IMR-90 (cell line): ENCODE measurements around the gene DYNC2H1. TPM values are rescaled to one million over a fixed set of nuclear protein-coding genes. Genes with fewer than 3 reads are reported as not detected.

ENCODE experiments used
- ATAC-seq: fragments of 200-7000 bp; cut with Tn5 transposase; 2 replicates; pipeline ENCODE4 v1.9.1; 2020; ENCODE audit warnings: low read depth, mild to moderate bottlenecking, moderate library complexity
- BruUV-seq: library from RNA; stranded (reverse); fragments of 400-500 nt; replicated peaks from 2 replicates; lab custom pipeline; 2021; lab: Mats Ljungman, UMichigan
- CTCF ChIA-PET: fragments of 300-600 bp; formaldehyde crosslinking; extraction: SDS; loops from one replicate; lab custom pipeline; 2021; ENCODE audit warnings: antibody characterized with exemption; lab: Yijun Ruan, JAX
- POLR2A ChIA-PET: fragments of 300-600 bp; sonication (Branson Sonifier 250); formaldehyde crosslinking; loops from one replicate; lab custom pipeline; 2022; ENCODE audit warnings: antibody characterized with exemption; ENCODE audit not compliant: unreplicated experiment; lab: Charles Lee
- DNase-seq: peaks from one replicate; pipeline ENCODE4 v3.0.0; 2013
- H2AFZ ChIP-seq: replicated peaks from 2 replicates; pipeline ENCODE3; 2013; ENCODE audit warnings: low read length, mild to moderate bottlenecking; ENCODE audit not compliant: poor library complexity
- H2AK5ac ChIP-seq: 2 replicates; pipeline ENCODE4 v1.6.1; 2013; ENCODE audit warnings: low read depth, low read length, inconsistent platforms
- H2AK9ac ChIP-seq: replicated peaks from 2 replicates; pipeline ENCODE3; 2013; ENCODE audit warnings: mild to moderate bottlenecking, low read depth, low read length, moderate library complexity; ENCODE audit not compliant: poor library complexity
- H2BK120ac ChIP-seq: 2 replicates; pipeline ENCODE4 v1.6.1; 2013; ENCODE audit warnings: low read depth, low read length, inconsistent platforms
- H2BK15ac ChIP-seq: 3 replicates; pipeline ENCODE4 v1.6.1; 2013; ENCODE audit warnings: low read depth, low read length, inconsistent platforms
- H2BK20ac ChIP-seq: 2 replicates; pipeline ENCODE4 v1.6.1; 2013; ENCODE audit warnings: low read depth, mild to moderate bottlenecking, inconsistent platforms, low read length, moderate library complexity
- H2BK5ac ChIP-seq: 2 replicates; pipeline ENCODE4 v1.6.1; 2013; ENCODE audit warnings: mild to moderate bottlenecking, low read depth, low read length, inconsistent platforms; ENCODE audit not compliant: poor library complexity, severe bottlenecking
- H3K14ac ChIP-seq: replicated peaks from 2 replicates; pipeline ENCODE4 v1.6.1; 2013; ENCODE audit warnings: low read depth, low read length, inconsistent platforms
- H3K18ac ChIP-seq: 2 replicates; pipeline ENCODE4 v1.6.1; 2013; ENCODE audit warnings: low read depth, low read length, control low read depth
- H3K23ac ChIP-seq: 2 replicates; pipeline ENCODE4 v1.6.1; 2013; ENCODE audit warnings: low read depth, low read length, inconsistent platforms
- H3K27ac ChIP-seq: 2 replicates; pipeline ENCODE4 v1.5.1; 2013; ENCODE audit warnings: mild to moderate bottlenecking, control low read depth, low read length; ENCODE audit not compliant: insufficient read depth
- H3K27me3 ChIP-seq: 2 replicates; pipeline ENCODE4 v1.6.1; 2013; ENCODE audit warnings: low read length; ENCODE audit not compliant: control insufficient read depth, insufficient read depth
- H3K36me3 ChIP-seq: 2 replicates; pipeline ENCODE4 v1.6.1; 2013; ENCODE audit warnings: low read length, mixed read lengths; ENCODE audit not compliant: control insufficient read depth, insufficient read depth
- H3K4ac ChIP-seq: 2 replicates; pipeline ENCODE4 v1.6.1; 2013; ENCODE audit warnings: low read depth, low read length, inconsistent platforms
- H3K4me1 ChIP-seq: 2 replicates; pipeline ENCODE4 v1.6.1; 2013; ENCODE audit warnings: low read length, mixed read lengths; ENCODE audit not compliant: control insufficient read depth, insufficient read depth
- H3K4me2 ChIP-seq: 2 replicates; pipeline ENCODE4 v1.6.1; 2013; ENCODE audit warnings: low read depth, mild to moderate bottlenecking, control low read depth, low read length, moderate library complexity
- H3K4me3 ChIP-seq: 2 replicates; pipeline ENCODE4 v1.5.1; 2013; ENCODE audit warnings: low read depth, mild to moderate bottlenecking, control low read depth, low read length, moderate library complexity; ENCODE audit not compliant: insufficient read depth
- H3K56ac ChIP-seq: 2 replicates; pipeline ENCODE4 v1.6.1; 2013; ENCODE audit warnings: low read length, inconsistent platforms; ENCODE audit not compliant: insufficient read depth; ENCODE audit errors: extremely low read depth
- H3K79me1 ChIP-seq, 2 experiments: 2 replicates each; pipeline ENCODE4 v1.6.1; 2013; ENCODE audit warnings: low read length in 2 of 2, inconsistent platforms in 1 of 2, low read depth in 1 of 2
- H3K9ac ChIP-seq: 2 replicates; pipeline ENCODE4 v1.6.1; 2013; ENCODE audit warnings: low read depth, low read length, control low read depth
- H3K9me1 ChIP-seq: 2 replicates; pipeline ENCODE4 v1.6.1; 2013; ENCODE audit warnings: low read length, inconsistent platforms; ENCODE audit not compliant: insufficient read depth
- H3K9me3 ChIP-seq: 2 replicates; pipeline ENCODE4 v1.6.1; 2013; ENCODE audit warnings: low read length; ENCODE audit not compliant: control insufficient read depth, insufficient read depth
- H4K20me1 ChIP-seq: 2 replicates; pipeline ENCODE4 v1.6.1; 2013; ENCODE audit warnings: low read length, inconsistent platforms; ENCODE audit not compliant: insufficient read depth
- H4K5ac ChIP-seq: 2 replicates; pipeline ENCODE4 v1.6.1; 2013; ENCODE audit warnings: mild to moderate bottlenecking, low read depth, low read length, control low read depth
- H4K8ac ChIP-seq, 2 experiments: 2 replicates each; pipeline ENCODE4 v1.6.1; 2013; ENCODE audit warnings: low read depth in 2 of 2, low read length in 2 of 2, control low read depth in 1 of 2, inconsistent platforms in 1 of 2
- H4K91ac ChIP-seq: 2 replicates; pipeline ENCODE4 v1.6.1; 2013; ENCODE audit warnings: low read depth, low read length, inconsistent platforms; ENCODE audit not compliant: insufficient read depth
- BHLHE40 ChIP-seq: fragments of 150-350 bp; IDR thresholded peaks from 2 replicates; pipeline ENCODE4 v1.6.1; 2016; ENCODE audit warnings: mild to moderate bottlenecking, low read depth, low read length
- CEBPB ChIP-seq: IDR thresholded peaks from 2 replicates; pipeline ENCODE4 v1.6.1; 2012; ENCODE audit warnings: low read depth, low read length, improper control_type of control experiment
- CHD1 ChIP-seq: IDR thresholded peaks from 2 replicates; pipeline ENCODE4 v1.6.1; 2012; ENCODE audit warnings: low read depth, low read length, improper control_type of control experiment
- FOS ChIP-seq: fragments of 150-350 bp; IDR thresholded peaks from 2 replicates; pipeline ENCODE4 v1.6.1; 2016; ENCODE audit warnings: low read depth, low read length
- MAFK ChIP-seq: IDR thresholded peaks from 2 replicates; pipeline ENCODE4 v1.6.1; 2012; ENCODE audit warnings: low read depth, low read length, improper control_type of control experiment
- MAZ ChIP-seq: IDR thresholded peaks from 2 replicates; pipeline ENCODE4 v1.6.1; 2012; ENCODE audit warnings: low read depth, mild to moderate bottlenecking, low read length, improper control_type of control experiment, moderate library complexity, borderline replicate concordance
- MXI1 ChIP-seq: IDR thresholded peaks from 2 replicates; pipeline ENCODE4 v1.6.1; 2012; ENCODE audit warnings: low read depth, mild to moderate bottlenecking, low read length, moderate library complexity, borderline replicate concordance
- NFE2L2 ChIP-seq: fragments of 150-350 bp; IDR thresholded peaks from 2 replicates; pipeline ENCODE4 v1.6.1; 2016; ENCODE audit warnings: low read depth, mild to moderate bottlenecking, low read length
- POLR2A ChIP-seq: IDR thresholded peaks from 2 replicates; pipeline ENCODE4 v1.6.1; 2012; ENCODE audit warnings: mild to moderate bottlenecking, low read depth, low read length
- RAD21 ChIP-seq: IDR thresholded peaks from 2 replicates; pipeline ENCODE4 v1.6.1; 2012; ENCODE audit warnings: low read length, improper control_type of control experiment
- RCOR1 ChIP-seq: IDR thresholded peaks from 2 replicates; pipeline ENCODE4 v1.6.1; 2012; ENCODE audit warnings: mild to moderate bottlenecking, low read length, improper control_type of control experiment; ENCODE audit not compliant: insufficient replicate concordance
- RFX5 ChIP-seq: IDR thresholded peaks from 2 replicates; pipeline ENCODE4 v1.8.0; 2012; ENCODE audit warnings: low read depth, mild to moderate bottlenecking, low read length, moderate library complexity
- SMC3 ChIP-seq: fragments of 150-350 bp; IDR thresholded peaks from 2 replicates; pipeline ENCODE4 v1.6.1; 2016; ENCODE audit warnings: low read depth, mild to moderate bottlenecking, antibody characterized with exemption, low read length, moderate library complexity
- WGBS, 2 experiments: methylation state at CpG; one replicate each; pipeline versions ENCODE4 v1.1.5 to v1.1.7; 2013; ENCODE audit warnings: missing lambda C conversion rate in 2 of 2; ENCODE audit not compliant: insufficient read length in 1 of 2; ENCODE audit errors: extremely low coverage in 2 of 2; 5-methylcytosine and 5-hydroxymethylcytosine counted together
- dilution Hi-C: fragments of 300-500 bp; cut with HindIII; formaldehyde crosslinking; loops from one replicate; pipeline ENCODE4 v1.14.3; 2018; ENCODE audit warnings: low sequenced_read_pairs; ENCODE audit not compliant: unreplicated experiment
- in situ Hi-C: fragments of 300-500 bp; cut with MboI; formaldehyde crosslinking; loops from 3 replicates; pipeline ENCODE4 v1.14.3; 2019; ENCODE audit warnings: low sequenced_read_pairs, inconsistent platforms, mixed read lengths
- intact Hi-C: fragments of 100-400 bp; cut with micrococcal nuclease; formaldehyde crosslinking; loops from 2 replicates; pipeline ENCODE4 v1.10.0; 2022
- polyA plus RNA-seq, 3 experiments: library from polyadenylated mRNA; depleted of rRNA; stranded (reverse); fragments of >200 nt; gene quantifications; 2 replicates each; pipeline ENCODE4 v1.2.3, GENCODE V29; 2012; ENCODE audit warnings: low replicate concordance in 1 of 3
- total RNA-seq: library from RNA; depleted of rRNA; stranded (reverse); fragments of >200 nt; gene quantifications from 2 replicates; pipeline ENCODE4 v1.2.3, GENCODE V29; 2012
- TF ChIP-seq, protein P1 (sequence below): conservative IDR thresholded peaks from 2 replicates; pipeline ENCODE4 v1.5.1; 2012; ENCODE audit warnings: mild to moderate bottlenecking, low read depth, low read length, improper control_type of control experiment
- TF ChIP-seq, protein P2 (sequence below): fragments of 150-350 bp; IDR thresholded peaks from 2 replicates; pipeline ENCODE4 v1.6.1; 2017; ENCODE audit warnings: mild to moderate bottlenecking, antibody characterized with exemption, low read length, low read depth
- TF ChIP-seq, protein P3 (sequence below): fragments of 150-350 bp; IDR thresholded peaks from 2 replicates; pipeline ENCODE4 v1.6.1; 2016; ENCODE audit warnings: low read depth, mild to moderate bottlenecking, low read length, moderate library complexity, borderline replicate concordance

DYNC2H1 gene
- total and polyA plus RNA-seq, 2 of the 4 experiments (the other 2 are of a cell fraction), result 5.7 to 21.0 TPM

DNA sequence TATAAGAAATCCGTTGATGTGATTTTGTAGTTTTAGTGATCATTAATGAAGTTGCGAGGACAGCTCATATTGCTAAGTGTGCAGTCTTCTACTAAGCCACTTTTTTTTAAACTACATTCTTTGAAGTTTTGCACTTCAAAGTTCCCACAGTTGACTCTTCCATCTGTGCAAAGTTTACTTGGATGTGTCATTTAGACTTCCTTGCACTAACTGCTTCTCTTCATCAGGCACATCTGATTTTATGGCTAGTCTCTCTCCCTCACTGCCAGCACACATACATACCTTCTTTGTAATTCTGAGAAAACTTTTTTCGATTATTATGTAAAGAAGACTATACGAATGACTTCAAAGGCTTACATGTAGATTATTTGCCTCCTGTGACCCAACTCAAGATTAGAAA lies 250.0 kb downstream of the DYNC2H1 start:
- Histone ChIP-seq H4K20me1 (no peaks in the 10 kb centered on the region), H3K27me3 (no peaks in the 10 kb centered on the region), H4K91ac (no peak overlapping the region), H3K79me1 (no peaks in the 10 kb centered on the region), H3K9ac (no peak overlapping the region), H3K9me1 (no peaks in the 10 kb centered on the region), H3K56ac (no peak overlapping the region), H3K4me2 (no peak overlapping the region; the same call in 1 of the 2 replicates), H3K9me3 (no peaks in the 10 kb centered on the region), H3K23ac (no peak overlapping the region), H3K4me3 (no peak overlapping the region), H3K18ac (no peak overlapping the region; the same call in 1 of the 2 replicates), H3K4me1 (peaks cover 2% of the 10 kb centered on the region; the same call in 1 of the 2 replicates), H2BK20ac (no peak overlapping the region), H2AK5ac (no peak overlapping the region), H2AK9ac (no peak overlapping the region), H2BK5ac (peak overlapping the region; percentile 54), H2BK15ac (no peak overlapping the region), H2BK120ac (no peak overlapping the region), H3K36me3 (no peaks in the 10 kb centered on the region), H2AFZ (no peak overlapping the region), H3K14ac (no peak overlapping the region), H3K4ac (no peak overlapping the region), H4K5ac (no peak overlapping the region), H3K27ac (no peak overlapping the region), H4K8ac (no peak overlapping the region)
- no CpG with 5 or more reads among the region's 4 CpGs for WGBS, 2 experiments
- BruUV-seq, result no TSS peak
- ATAC-seq (peak; percentile 51), DNase-seq (peak; percentile 58)
- in situ Hi-C loops (no loop called here), dilution Hi-C loops (no loop called here), intact Hi-C loops (no loop called here)
- TF ChIP-seq MXI1 (no peak), SMC3 (no peak), CHD1 (no peak), MAFK (no peak), RFX5 (no peak), RCOR1 (no peak), FOS (no peak), BHLHE40 (no peak), RAD21 (no peak), MAZ (no peak), POLR2A (no peak), NFE2L2 (no peak), CEBPB (no peak)
- TF ChIP-seq, protein P1, sequence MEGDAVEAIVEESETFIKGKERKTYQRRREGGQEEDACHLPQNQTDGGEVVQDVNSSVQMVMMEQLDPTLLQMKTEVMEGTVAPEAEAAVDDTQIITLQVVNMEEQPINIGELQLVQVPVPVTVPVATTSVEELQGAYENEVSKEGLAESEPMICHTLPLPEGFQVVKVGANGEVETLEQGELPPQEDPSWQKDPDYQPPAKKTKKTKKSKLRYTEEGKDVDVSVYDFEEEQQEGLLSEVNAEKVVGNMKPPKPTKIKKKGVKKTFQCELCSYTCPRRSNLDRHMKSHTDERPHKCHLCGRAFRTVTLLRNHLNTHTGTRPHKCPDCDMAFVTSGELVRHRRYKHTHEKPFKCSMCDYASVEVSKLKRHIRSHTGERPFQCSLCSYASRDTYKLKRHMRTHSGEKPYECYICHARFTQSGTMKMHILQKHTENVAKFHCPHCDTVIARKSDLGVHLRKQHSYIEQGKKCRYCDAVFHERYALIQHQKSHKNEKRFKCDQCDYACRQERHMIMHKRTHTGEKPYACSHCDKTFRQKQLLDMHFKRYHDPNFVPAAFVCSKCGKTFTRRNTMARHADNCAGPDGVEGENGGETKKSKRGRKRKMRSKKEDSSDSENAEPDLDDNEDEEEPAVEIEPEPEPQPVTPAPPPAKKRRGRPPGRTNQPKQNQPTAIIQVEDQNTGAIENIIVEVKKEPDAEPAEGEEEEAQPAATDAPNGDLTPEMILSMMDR, result no peak
- TF ChIP-seq, protein P2, sequence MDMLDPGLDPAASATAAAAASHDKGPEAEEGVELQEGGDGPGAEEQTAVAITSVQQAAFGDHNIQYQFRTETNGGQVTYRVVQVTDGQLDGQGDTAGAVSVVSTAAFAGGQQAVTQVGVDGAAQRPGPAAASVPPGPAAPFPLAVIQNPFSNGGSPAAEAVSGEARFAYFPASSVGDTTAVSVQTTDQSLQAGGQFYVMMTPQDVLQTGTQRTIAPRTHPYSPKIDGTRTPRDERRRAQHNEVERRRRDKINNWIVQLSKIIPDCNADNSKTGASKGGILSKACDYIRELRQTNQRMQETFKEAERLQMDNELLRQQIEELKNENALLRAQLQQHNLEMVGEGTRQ, result no peak
- TF ChIP-seq, protein P3, sequence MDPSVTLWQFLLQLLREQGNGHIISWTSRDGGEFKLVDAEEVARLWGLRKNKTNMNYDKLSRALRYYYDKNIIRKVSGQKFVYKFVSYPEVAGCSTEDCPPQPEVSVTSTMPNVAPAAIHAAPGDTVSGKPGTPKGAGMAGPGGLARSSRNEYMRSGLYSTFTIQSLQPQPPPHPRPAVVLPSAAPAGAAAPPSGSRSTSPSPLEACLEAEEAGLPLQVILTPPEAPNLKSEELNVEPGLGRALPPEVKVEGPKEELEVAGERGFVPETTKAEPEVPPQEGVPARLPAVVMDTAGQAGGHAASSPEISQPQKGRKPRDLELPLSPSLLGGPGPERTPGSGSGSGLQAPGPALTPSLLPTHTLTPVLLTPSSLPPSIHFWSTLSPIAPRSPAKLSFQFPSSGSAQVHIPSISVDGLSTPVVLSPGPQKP, result no peak
- ChIA-PET POLR2A (no interaction called here), CTCF (interaction anchor here (0.7 to 1.1 kb wide), 2 partner anchors 75 to 250 kb away, joined by 3 read pairs; partner anchors contain the start of gene DYNC2H1)
